ENCODE measurements around the gene CLC. TPM values are rescaled to one million over a fixed set of nuclear protein-coding genes. Genes with fewer than 3 reads are reported as not detected.
"Not testable (repeated sequence)": the region's sequence is repeated elsewhere in the genome, so short reads cannot be mapped to it uniquely, and the experiment has no call there.

The CLC gene
- total RNA-seq, 1 experiment from 2014 or later = not detected

DNA sequence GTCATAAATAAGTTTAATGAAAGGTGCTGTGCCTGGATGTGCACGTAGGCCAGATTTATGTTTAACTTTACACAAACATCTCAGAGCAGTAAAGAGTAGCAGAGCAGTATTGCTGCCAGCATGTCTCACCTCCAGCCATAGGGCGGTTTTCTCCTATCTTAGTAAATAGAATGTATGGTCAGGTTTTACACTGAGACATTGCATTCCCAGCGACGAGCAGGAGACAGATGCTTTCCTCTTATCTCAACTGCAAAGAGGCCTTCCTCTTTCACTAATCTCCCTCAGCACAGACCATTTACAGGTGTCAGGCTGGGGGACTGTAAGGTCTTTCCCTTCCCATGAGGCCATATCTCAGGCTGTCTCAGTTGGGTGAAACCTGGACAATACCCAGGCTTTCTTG, 49.2 kb downstream of the CLC start:
- DNase-seq (ENCODE audit: low spot score); in situ Hi-C loops (cut with HindIII; ENCODE audit: low sequenced_read_pairs): not testable (repeated sequence)

DNA sequence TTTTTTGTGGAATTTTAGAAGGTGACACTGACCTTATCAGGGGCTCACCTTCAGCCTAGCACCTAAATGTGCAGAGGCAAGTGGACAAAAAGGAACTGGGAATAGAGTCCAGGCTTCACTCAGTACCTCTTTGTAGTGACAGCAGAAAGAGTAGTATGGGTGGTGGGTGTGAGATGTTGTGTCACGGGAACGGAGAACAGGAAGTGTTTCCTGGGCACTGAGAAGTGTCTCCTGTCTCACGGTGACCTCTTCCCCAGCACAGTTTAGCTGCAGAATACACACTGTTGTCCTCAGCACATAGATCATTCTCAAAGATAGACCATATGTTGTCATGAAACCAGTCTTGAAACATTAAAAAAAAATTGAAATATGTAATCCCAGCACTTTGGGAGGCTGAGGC, 51.1 kb downstream of the CLC start:
- DNase-seq (ENCODE audit: low spot score) = no peak
- in situ Hi-C loops (cut with HindIII; ENCODE audit: low sequenced_read_pairs) = no loop called here

- in situ Hi-C loops (cut with HindIII; ENCODE audit: low sequenced_read_pairs) = no loop called here
- no peak for DNase-seq (ENCODE audit: low spot score)
Measured at GRCh38 chr19:39684267-39684666, 53.6 kb downstream of the CLC start.

- no peak for DNase-seq (ENCODE audit: low spot score)
- in situ Hi-C loops (cut with HindIII; ENCODE audit: low sequenced_read_pairs) = no loop called here
Measured at GRCh38 chr19:39681416-39681815, 56.4 kb downstream of the CLC start.

Other genes with a start within 250 kb of the CLC start
- 12.4 and 15.6 TPM in 2 replicates for gene DLL3, start 239.1 kb downstream of the CLC start, total RNA-seq (2014; rRNA removed; shearing (Covaris generic))
- 4.1 and 27.2 TPM in 2 replicates for gene SELENOV, start 222.9 kb downstream of the CLC start, total RNA-seq (2014; rRNA removed; shearing (Covaris generic))
- 5.3 and 15.5 TPM in 2 replicates for gene EID2B, start 205.2 kb downstream of the CLC start, total RNA-seq (2014; rRNA removed; shearing (Covaris generic))
- gene EID2, start 197.9 kb downstream of the CLC start, total RNA-seq (2014; rRNA removed; shearing (Covaris generic)) = 19.9 and 31.4 TPM in 2 replicates
- not detected in 2 replicates for gene LGALS13, start 135.5 kb downstream of the CLC start, total RNA-seq (2014; rRNA removed; shearing (Covaris generic))
- gene LGALS16, start 82.1 kb downstream of the CLC start, total RNA-seq (2014; rRNA removed; shearing (Covaris generic)) = not detected in 2 replicates
- not detected in 2 replicates for gene LGALS14, start 33.5 kb downstream of the CLC start, total RNA-seq (2014; rRNA removed; shearing (Covaris generic))
- 0.74 TPM in 1 of 2 replicates, not detected in the other for gene LEUTX, start 40.8 kb upstream of the CLC start, total RNA-seq (2014; rRNA removed; shearing (Covaris generic))
- gene DYRK1B, start 96.1 kb upstream of the CLC start, total RNA-seq (2014; rRNA removed; shearing (Covaris generic)) = 11.8 and 12.9 TPM in 2 replicates
- gene FBL, start 108.3 kb upstream of the CLC start, total RNA-seq (2014; rRNA removed; shearing (Covaris generic)) = 505 and 527 TPM in 2 replicates
- gene FCGBP, start 196.6 kb upstream of the CLC start, total RNA-seq (2014; rRNA removed; shearing (Covaris generic)) = 0.55 and 0.61 TPM in 2 replicates
- gene PSMC4, start 233.1 kb upstream of the CLC start, total RNA-seq (2014; rRNA removed; shearing (Covaris generic)) = 273 and 325 TPM in 2 replicates

Data from G401 (cell line).